K562 (cell line): ENCODE results near the gene ANKRD13B. TPM values are rescaled to one million over a fixed set of nuclear protein-coding genes. Genes with fewer than 3 reads are reported as not detected.
A peak's percentile ranks its signal among the peaks of the same experiment; 100 is the strongest.

Experiments
- GABPA ChIP-seq: fragments of 200-800 bp; sonication (Bioruptor generic); conservative IDR thresholded peaks from 2 replicates; pipeline ENCODE4 v1.6.1; 2016; ENCODE audit warnings: low read depth, missing genetic modification characterization, missing compliant biosample characterization
- KLF1 ChIP-seq: fragments of 450-650 bp; IDR thresholded peaks from 2 replicates; pipeline ENCODE4 v1.6.1; 2016; ENCODE audit warnings: missing genetic modification characterization, missing compliant biosample characterization
- NFXL1 ChIP-seq: fragments of 450-650 bp; formaldehyde crosslinking; IDR thresholded peaks from 2 replicates; pipeline ENCODE4 v1.4.0; 2021; ENCODE audit warnings: mild to moderate bottlenecking
- STAT5A ChIP-seq: IDR thresholded peaks from 2 replicates; pipeline ENCODE4 v1.6.1; 2012; ENCODE audit warnings: low read length, inconsistent platforms, borderline replicate concordance
- TAF1 ChIP-seq: IDR thresholded peaks from 2 replicates; pipeline ENCODE4 v1.6.1; 2011; ENCODE audit warnings: mild to moderate bottlenecking, low read length, moderate library complexity; ENCODE audit not compliant: insufficient read depth, control insufficient read depth, severe bottlenecking; ENCODE audit errors: extremely low read depth
- TAL1 ChIP-seq: fragments of 450-650 bp; IDR thresholded peaks from 2 replicates; pipeline ENCODE4 v1.6.1; 2016; ENCODE audit warnings: mild to moderate bottlenecking
- YY1 ChIP-seq, 3 experiments: IDR thresholded peaks; 2 replicates each; pipeline ENCODE4 v1.6.1; 2011; ENCODE audit warnings: low read length in 2 of 3, mild to moderate bottlenecking in 2 of 3, moderate library complexity in 2 of 3, borderline replicate concordance in 1 of 3, control low read depth in 1 of 3, low read depth in 1 of 3; ENCODE audit not compliant: insufficient read depth in 3 of 3, insufficient replicate concordance in 2 of 3, control insufficient read depth in 1 of 3, insufficient read length in 1 of 3; ENCODE audit errors: extremely low read depth in 1 of 3
- ZKSCAN3 ChIP-seq: fragments of 250-450 bp; sonication (Bioruptor Pico); IDR thresholded peaks from 2 replicates; pipeline ENCODE4 v1.4.0; 2020
- polyA plus RNA-seq, 8 experiments: library from polyadenylated mRNA; depleted of rRNA in 4 of 8; stranded (reverse) in 5 of 8; unstranded in 3 of 8; fragments of >200 nt; fragmentation: Nextera tagmentation in 2 of 8; fragmentation: Illumina TruSeq in 1 of 8; extraction: Ambion mirVana in 2 of 8; extraction: Trizol in 1 of 8; gene quantifications; 2 replicates each; pipeline versions ENCODE4 v1.2.1 to v1.2.3, GENCODE V29; 2011 to 2014; ENCODE audit warnings: inconsistent platforms in 1 of 8, missing spikeins in 1 of 8
- total RNA-seq, 7 experiments: library from RNA; depleted of rRNA in 6 of 7; stranded (reverse); fragments of >200 nt in 6 of 7; fragmentation: Illumina TruSeq in 2 of 7; extraction: Trizol in 2 of 7; gene quantifications; 2 replicates each; pipeline versions ENCODE4 v1.2.1 to v1.2.3, GENCODE V29; 2011 to 2021; ENCODE audit warnings: low replicate concordance in 1 of 7
- TF ChIP-seq, protein P1 (sequence below): sonication (generic); formaldehyde crosslinking; IDR thresholded peaks from 2 replicates; pipeline ENCODE4 v1.8.0; 2023; ENCODE audit warnings: missing genetic modification reagents, mild to moderate bottlenecking, borderline replicate concordance
- TF ChIP-seq, protein P2 (sequence below): fragments of 450-650 bp; conservative IDR thresholded peaks from 2 replicates; pipeline ENCODE4 v1.6.1; 2016; ENCODE audit warnings: missing genetic modification characterization, low read depth, mild to moderate bottlenecking, control low read depth, missing compliant biosample characterization
- TF ChIP-seq, protein P3 (sequence below), 2 experiments: IDR thresholded peaks; 2 replicates each; pipeline ENCODE4 v1.6.1; 2012; ENCODE audit warnings: improper control_type of control experiment in 2 of 2, low read depth in 2 of 2, low read length in 2 of 2, borderline replicate concordance in 1 of 2
- TF ChIP-seq, protein P4 (sequence below): fragments of 450-650 bp; IDR thresholded peaks from 2 replicates; pipeline ENCODE4 v1.6.1; 2016
- TF ChIP-seq, protein P5 (sequence below): fragments of 450-650 bp; formaldehyde crosslinking; IDR thresholded peaks from 2 replicates; pipeline ENCODE4 v1.4.0; 2020; ENCODE audit warnings: mild to moderate bottlenecking

Gene ANKRD13B
- total and polyA plus RNA-seq, 9 of the 15 experiments (the other 6 are each of a cell fraction or from before 2014, with no cell fraction given), result 0.15 to 28.1 (median 4.6) TPM

DNA sequence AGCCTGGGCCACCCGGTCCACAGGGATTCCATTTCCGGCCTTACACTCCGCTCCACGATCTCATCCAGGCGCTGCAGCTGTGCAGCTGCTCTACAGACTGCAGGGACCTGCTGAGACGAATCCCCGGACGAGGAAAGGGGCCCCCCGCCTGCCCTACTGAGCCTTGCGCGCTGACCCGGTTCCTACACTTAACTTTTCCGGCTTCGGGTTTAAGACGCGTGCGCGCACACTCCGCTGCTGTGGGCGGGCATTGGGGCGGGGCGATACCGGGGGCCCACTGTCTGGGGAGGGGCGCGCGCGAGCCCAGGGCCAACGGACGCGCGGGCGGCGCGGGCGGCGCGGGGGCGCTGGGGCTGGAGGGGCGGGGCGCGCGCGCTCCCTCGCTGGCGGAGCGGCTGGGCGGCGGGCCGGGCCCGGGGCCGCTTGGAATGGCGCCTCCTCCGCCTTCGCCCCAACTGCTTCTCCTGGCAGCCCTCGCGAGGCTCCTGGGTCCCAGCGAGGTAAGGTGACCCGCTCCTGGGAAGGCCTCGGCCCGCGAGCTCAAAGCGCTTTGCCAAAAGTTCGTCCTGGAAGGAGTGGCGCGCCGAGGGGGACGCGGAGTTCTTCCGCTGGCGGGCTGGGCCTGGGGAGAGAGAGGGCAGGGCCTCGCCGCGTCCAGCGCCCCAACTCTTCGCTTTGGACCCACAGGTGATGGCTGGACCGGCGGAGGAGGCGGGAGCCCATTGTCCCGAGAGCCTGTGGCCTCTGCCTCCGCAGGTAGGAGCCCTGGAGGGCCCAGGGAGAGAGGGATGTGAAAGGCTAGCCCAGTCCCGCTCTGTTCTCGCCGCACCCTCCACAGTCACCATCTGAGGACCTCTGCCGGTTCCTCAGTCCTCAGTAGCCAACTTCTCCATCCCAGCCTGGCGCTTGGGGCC lies 24.3 kb upstream of the ANKRD13B start, which contains the start of gene TP53I13 (continued):
- TF ChIP-seq, protein P1, sequence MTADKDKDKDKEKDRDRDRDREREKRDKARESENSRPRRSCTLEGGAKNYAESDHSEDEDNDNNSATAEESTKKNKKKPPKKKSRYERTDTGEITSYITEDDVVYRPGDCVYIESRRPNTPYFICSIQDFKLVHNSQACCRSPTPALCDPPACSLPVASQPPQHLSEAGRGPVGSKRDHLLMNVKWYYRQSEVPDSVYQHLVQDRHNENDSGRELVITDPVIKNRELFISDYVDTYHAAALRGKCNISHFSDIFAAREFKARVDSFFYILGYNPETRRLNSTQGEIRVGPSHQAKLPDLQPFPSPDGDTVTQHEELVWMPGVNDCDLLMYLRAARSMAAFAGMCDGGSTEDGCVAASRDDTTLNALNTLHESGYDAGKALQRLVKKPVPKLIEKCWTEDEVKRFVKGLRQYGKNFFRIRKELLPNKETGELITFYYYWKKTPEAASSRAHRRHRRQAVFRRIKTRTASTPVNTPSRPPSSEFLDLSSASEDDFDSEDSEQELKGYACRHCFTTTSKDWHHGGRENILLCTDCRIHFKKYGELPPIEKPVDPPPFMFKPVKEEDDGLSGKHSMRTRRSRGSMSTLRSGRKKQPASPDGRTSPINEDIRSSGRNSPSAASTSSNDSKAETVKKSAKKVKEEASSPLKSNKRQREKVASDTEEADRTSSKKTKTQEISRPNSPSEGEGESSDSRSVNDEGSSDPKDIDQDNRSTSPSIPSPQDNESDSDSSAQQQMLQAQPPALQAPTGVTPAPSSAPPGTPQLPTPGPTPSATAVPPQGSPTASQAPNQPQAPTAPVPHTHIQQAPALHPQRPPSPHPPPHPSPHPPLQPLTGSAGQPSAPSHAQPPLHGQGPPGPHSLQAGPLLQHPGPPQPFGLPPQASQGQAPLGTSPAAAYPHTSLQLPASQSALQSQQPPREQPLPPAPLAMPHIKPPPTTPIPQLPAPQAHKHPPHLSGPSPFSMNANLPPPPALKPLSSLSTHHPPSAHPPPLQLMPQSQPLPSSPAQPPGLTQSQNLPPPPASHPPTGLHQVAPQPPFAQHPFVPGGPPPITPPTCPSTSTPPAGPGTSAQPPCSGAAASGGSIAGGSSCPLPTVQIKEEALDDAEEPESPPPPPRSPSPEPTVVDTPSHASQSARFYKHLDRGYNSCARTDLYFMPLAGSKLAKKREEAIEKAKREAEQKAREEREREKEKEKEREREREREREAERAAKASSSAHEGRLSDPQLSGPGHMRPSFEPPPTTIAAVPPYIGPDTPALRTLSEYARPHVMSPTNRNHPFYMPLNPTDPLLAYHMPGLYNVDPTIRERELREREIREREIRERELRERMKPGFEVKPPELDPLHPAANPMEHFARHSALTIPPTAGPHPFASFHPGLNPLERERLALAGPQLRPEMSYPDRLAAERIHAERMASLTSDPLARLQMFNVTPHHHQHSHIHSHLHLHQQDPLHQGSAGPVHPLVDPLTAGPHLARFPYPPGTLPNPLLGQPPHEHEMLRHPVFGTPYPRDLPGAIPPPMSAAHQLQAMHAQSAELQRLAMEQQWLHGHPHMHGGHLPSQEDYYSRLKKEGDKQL (CRISPR knock-in tag), result no peak
- no peak for TF ChIP-seq KLF1 (tag)
- peak in 1 of 3 experiments; percentile 44 for TF ChIP-seq YY1 (IDR thresholded peaks at IDR 0.05; ENCODE audit: borderline replicate concordance in 1 of 3, control insufficient read depth in 1 of 3, extremely low read depth in 1 of 3, insufficient read depth in 3 of 3, insufficient read length in 1 of 3, insufficient replicate concordance in 2 of 3, low read depth in 1 of 3, low read length in 2 of 3)
- TF ChIP-seq, protein P2, sequence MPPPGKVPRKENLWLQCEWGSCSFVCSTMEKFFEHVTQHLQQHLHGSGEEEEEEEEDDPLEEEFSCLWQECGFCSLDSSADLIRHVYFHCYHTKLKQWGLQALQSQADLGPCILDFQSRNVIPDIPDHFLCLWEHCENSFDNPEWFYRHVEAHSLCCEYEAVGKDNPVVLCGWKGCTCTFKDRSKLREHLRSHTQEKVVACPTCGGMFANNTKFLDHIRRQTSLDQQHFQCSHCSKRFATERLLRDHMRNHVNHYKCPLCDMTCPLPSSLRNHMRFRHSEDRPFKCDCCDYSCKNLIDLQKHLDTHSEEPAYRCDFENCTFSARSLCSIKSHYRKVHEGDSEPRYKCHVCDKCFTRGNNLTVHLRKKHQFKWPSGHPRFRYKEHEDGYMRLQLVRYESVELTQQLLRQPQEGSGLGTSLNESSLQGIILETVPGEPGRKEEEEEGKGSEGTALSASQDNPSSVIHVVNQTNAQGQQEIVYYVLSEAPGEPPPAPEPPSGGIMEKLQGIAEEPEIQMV (tag), result no peak
- no peak for TF ChIP-seq TAL1
- TF ChIP-seq STAT5A, result no peak
- TF ChIP-seq, protein P3, sequence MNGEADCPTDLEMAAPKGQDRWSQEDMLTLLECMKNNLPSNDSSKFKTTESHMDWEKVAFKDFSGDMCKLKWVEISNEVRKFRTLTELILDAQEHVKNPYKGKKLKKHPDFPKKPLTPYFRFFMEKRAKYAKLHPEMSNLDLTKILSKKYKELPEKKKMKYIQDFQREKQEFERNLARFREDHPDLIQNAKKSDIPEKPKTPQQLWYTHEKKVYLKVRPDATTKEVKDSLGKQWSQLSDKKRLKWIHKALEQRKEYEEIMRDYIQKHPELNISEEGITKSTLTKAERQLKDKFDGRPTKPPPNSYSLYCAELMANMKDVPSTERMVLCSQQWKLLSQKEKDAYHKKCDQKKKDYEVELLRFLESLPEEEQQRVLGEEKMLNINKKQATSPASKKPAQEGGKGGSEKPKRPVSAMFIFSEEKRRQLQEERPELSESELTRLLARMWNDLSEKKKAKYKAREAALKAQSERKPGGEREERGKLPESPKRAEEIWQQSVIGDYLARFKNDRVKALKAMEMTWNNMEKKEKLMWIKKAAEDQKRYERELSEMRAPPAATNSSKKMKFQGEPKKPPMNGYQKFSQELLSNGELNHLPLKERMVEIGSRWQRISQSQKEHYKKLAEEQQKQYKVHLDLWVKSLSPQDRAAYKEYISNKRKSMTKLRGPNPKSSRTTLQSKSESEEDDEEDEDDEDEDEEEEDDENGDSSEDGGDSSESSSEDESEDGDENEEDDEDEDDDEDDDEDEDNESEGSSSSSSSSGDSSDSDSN (IDR thresholded peaks at IDR 0.05; ENCODE audit: borderline replicate concordance in 1 of 2, low read depth in 2 of 2, low read length in 2 of 2), result peak; percentile 31 to 33; a peak in 2 of 4 replicates
- TF ChIP-seq NFXL1, result no peak
- TF ChIP-seq ZKSCAN3, result peak; percentile 76
- no peak for TF ChIP-seq GABPA (tag)
- TF ChIP-seq, protein P4, sequence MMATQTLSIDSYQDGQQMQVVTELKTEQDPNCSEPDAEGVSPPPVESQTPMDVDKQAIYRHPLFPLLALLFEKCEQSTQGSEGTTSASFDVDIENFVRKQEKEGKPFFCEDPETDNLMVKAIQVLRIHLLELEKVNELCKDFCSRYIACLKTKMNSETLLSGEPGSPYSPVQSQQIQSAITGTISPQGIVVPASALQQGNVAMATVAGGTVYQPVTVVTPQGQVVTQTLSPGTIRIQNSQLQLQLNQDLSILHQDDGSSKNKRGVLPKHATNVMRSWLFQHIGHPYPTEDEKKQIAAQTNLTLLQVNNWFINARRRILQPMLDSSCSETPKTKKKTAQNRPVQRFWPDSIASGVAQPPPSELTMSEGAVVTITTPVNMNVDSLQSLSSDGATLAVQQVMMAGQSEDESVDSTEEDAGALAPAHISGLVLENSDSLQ, result no peak
- TF ChIP-seq, protein P5, sequence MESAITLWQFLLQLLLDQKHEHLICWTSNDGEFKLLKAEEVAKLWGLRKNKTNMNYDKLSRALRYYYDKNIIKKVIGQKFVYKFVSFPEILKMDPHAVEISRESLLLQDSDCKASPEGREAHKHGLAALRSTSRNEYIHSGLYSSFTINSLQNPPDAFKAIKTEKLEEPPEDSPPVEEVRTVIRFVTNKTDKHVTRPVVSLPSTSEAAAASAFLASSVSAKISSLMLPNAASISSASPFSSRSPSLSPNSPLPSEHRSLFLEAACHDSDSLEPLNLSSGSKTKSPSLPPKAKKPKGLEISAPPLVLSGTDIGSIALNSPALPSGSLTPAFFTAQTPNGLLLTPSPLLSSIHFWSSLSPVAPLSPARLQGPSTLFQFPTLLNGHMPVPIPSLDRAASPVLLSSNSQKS (CRISPR knock-in tag), result no peak
- TF ChIP-seq TAF1, result peak; percentile 45
